A172 (cell line): ENCODE measurements around the gene DBR1. TPM values are rescaled to one million over a fixed set of nuclear protein-coding genes. Genes with fewer than 3 reads are reported as not detected.

Experiments
- DNase-seq: peaks from one replicate; pipeline ENCODE4 v3.0.0-alpha.2; 2015; ENCODE audit warnings: low spot score
- total RNA-seq: library from RNA; depleted of rRNA; stranded (reverse); fragments of >200 nt; shearing (Covaris generic); gene quantifications from 2 replicates; pipeline ENCODE4 v1.2.3, GENCODE V29; 2014; rRNA removed

The DBR1 gene
- total RNA-seq, 1 experiment from 2014 or later, result 42.6 TPM

GRCh38 chr3:138124188-138124587 is 50.5 kb downstream of the DBR1 start:
- DNase-seq, result no peak

GRCh38 chr3:138119423-138119766 is 55.3 kb downstream of the DBR1 start:
- DNase-seq, result no peak

DNA sequence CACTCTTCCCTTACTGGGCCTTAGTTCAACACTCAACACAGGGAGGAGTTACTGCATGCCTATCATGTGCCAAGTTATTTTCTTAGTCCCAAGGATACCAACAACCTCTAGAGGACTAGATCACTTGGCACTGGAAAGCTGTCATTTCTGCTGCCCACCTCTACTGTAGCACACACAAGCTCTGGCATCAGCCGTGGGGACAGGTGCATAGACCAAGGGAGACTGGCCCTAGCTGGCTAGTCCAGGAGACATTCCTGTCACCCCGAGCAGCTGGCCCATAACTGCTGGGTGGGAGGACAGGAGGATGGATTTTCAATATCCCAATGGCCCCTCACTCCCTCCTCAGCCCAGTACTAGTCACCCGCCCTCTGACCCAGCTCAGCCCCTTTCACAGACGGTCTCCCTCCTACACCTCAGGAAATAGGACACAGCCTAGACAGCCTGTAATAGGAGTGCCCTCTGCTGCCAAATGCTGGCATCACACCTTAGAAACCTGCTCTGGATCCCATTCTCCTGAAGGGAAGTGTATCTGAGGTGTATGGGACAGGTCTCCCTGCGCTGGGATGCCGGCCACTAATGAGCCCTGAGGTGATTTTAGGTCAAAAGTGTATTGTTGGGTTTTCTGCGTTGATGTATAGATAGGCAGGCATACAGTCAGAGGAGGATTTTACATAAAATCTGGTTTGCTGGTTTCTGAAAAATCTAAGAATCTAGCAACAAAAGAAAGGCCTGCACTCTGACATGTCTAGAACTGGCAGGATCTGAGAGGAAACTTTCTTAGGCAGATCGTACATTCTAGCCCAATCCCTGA is 55.9 kb downstream of the DBR1 start:
- DNase-seq, result peak; percentile 78

DNA sequence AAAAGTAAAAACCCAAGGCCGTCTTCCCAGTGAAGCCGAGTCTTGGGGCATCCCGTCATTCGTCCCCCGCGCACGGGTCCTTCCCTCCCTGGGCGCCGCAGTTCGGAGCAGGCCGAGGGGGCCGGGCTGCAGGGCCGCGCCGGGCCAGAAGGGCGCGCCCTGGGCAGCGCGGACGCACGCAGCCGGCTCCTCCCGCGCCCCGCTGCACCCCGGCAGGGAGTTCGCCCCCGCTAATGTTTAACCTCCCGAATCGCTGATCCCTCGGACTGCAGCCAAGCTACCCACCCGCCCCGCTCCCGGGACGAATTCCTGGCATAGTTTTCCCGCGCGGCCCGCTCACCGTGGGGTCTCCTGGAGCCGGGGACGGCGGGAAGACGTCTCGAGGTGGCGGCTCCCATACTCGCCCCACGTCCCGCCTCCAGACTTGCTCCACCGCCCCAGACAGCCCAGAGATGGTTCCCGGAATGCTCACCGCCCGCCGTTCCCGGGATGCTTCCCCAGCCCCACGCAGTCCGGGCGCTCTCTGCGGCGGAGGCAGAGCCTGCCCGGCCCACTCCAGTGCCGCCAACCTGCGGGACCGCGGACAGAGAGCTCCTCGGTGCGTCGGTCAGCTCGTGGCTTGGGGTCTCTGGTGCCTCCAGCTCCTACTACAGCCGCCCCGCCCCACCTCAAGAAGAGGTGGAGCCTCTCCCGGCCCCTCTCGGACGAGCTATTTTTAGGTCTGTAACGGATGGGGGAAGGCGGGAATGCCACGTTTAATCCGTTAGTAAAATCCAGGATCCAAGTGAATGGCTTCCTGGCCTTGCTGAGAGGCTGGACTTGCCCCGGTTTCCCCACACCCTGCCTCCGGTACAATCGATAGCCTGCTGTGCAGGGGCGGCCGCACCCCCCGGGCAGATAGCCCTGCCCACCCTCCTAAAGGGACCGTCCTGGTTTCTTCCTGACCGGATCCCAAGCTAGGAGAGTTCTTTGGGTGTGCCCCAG is 59.4 kb downstream of the DBR1 start, which contains the start of gene DZIP1L:
DZIP1L (minus strand) TSS at position 621 of the 984 bp plus-strand sequence. CDS start 11,637 bp downstream, outside the sequence.
- peak; percentile 79 for DNase-seq

- DNase-seq, result peak; percentile 54
Observed at GRCh38 chr3:138114431-138114918, 60.2 kb downstream of the DBR1 start.

- DNase-seq, result no peak
Observed at GRCh38 chr3:138113326-138113725, 61.4 kb downstream of the DBR1 start.

DNA sequence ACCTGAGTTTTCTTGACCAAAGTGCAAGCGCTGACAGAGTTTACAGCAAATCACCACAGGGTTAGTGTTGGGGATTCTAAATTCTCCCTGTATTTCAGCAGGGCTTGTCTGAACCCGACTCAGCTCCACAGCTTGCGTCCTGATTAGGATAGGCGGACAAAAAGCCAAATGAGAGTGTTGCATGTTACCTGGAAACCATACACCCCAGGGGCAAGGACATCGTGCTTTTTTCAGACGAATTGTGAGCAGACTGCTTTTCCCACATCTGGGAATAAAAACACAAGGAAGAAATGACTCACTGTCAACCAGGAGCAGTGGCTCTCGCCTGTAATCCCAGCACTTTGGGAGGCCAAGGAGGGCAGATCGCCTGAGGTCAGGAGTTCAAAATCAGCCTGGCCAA is 62.4 kb downstream of the DBR1 start:
- DNase-seq, result no peak

Other genes starting within 250 kb of the DBR1 start
- 0.07 and 0.26 TPM in 2 replicates for gene CLDN18, start 164.8 kb downstream of the DBR1 start, total RNA-seq
- gene DZIP1L, start 59.3 kb downstream of the DBR1 start, total RNA-seq, result 10.7 and 14.4 TPM in 2 replicates
- gene A4GNT, start 42.5 kb downstream of the DBR1 start, total RNA-seq, result not detected in 2 replicates
- gene ARMC8, start 12.4 kb upstream of the DBR1 start, total RNA-seq, result 45.7 and 65.1 TPM in 2 replicates
- gene NME9, start 154.9 kb upstream of the DBR1 start, total RNA-seq, result not detected in 2 replicates
- gene MRAS, start 173.7 kb upstream of the DBR1 start, total RNA-seq, result 32.7 and 72.2 TPM in 2 replicates